ENCODE results near the gene SMG6. TPM values are rescaled to one million over a fixed set of nuclear protein-coding genes. Genes with fewer than 3 reads are reported as not detected.
"Not testable (repeated sequence)": the region's sequence is repeated elsewhere in the genome, so short reads cannot be mapped to it uniquely, and the experiment has no call there.

SMG6 gene
- total and polyA plus RNA-seq, 4 donors: 16.2 to 67.3 (median 31.4) TPM

- Histone ChIP-seq H3K27ac (ENCODE audit: low read depth in 1 of 2, low read length in 2 of 2) (no peak overlapping the region), H3K4me1 (ENCODE audit: control insufficient read depth in 1 of 2, insufficient read depth in 2 of 2, low read length in 2 of 2) (no peaks in the 10 kb centered on the region), H3K36me3 (ENCODE audit: control insufficient read depth in 1 of 2, insufficient read depth in 2 of 2, low read length in 1 of 2) (no peaks in the 10 kb centered on the region), H3K9me3 (ENCODE audit: control insufficient read depth, low read length) (no peaks in the 10 kb centered on the region), H3K27me3 (ENCODE audit: control insufficient read depth in 1 of 2, insufficient read depth in 2 of 2, low read length in 1 of 2) (no peaks in the 10 kb centered on the region), H3K4me3 (ENCODE audit: low read length in 2 of 2) (no peak overlapping the region)
- DNase-seq: no peak
- intact Hi-C loops (cut with DNase I): no loop called here
- WGBS, 2 donors: 92 to 97% methylated on average over 3 of the region's 3 CpGs
- no peak for ATAC-seq (ENCODE audit: low FRiP score)
Observed at GRCh38 chr17:2317796-2318195, 14.2 kb upstream of the SMG6 start.

- H3K4me1 ChIP-seq (ENCODE audit: control insufficient read depth in 1 of 2, insufficient read depth in 2 of 2, low read length in 2 of 2); H3K36me3 ChIP-seq (ENCODE audit: control insufficient read depth in 1 of 2, insufficient read depth in 2 of 2, low read length in 1 of 2); H3K9me3 ChIP-seq (ENCODE audit: control insufficient read depth, low read length); DNase-seq; intact Hi-C loops (cut with DNase I); H3K27ac ChIP-seq (ENCODE audit: low read depth in 1 of 2, low read length in 2 of 2); H3K4me3 ChIP-seq (ENCODE audit: low read length in 2 of 2); H3K27me3 ChIP-seq (ENCODE audit: control insufficient read depth in 1 of 2, insufficient read depth in 2 of 2, low read length in 1 of 2); ATAC-seq (ENCODE audit: low FRiP score): not testable (repeated sequence)
- WGBS, 2 donors: 86 to 90% methylated on average over 6 to 7 of the region's 7 CpGs
Observed at GRCh38 chr17:2316916-2317205, 13.3 kb upstream of the SMG6 start.

- Histone ChIP-seq H3K9me3 (ENCODE audit: control insufficient read depth, low read length) (no peaks in the 10 kb centered on the region), H3K4me1 (ENCODE audit: control insufficient read depth in 1 of 2, insufficient read depth in 2 of 2, low read length in 2 of 2) (no peaks in the 10 kb centered on the region), H3K4me3 (ENCODE audit: low read length in 2 of 2) (no peak overlapping the region), H3K27me3 (ENCODE audit: control insufficient read depth in 1 of 2, insufficient read depth in 2 of 2, low read length in 1 of 2) (no peaks in the 10 kb centered on the region), H3K27ac (ENCODE audit: low read depth in 1 of 2, low read length in 2 of 2) (peak overlapping the region in 1 of 2 donors; percentile 33), H3K36me3 (ENCODE audit: control insufficient read depth in 1 of 2, insufficient read depth in 2 of 2, low read length in 1 of 2) (no peaks in the 10 kb centered on the region)
- WGBS, 2 donors: 4 to 5% methylated on average over 5 of the region's 5 CpGs
- ATAC-seq (ENCODE audit: low FRiP score): peak; percentile 79
- intact Hi-C loops (cut with DNase I): no loop called here
- peak in 1 of 2 donors; percentile 69 for DNase-seq
Observed at GRCh38 chr17:2312736-2313135, 9.2 kb upstream of the SMG6 start.

- 9 to 10% methylated on average over 6 of the region's 6 CpGs for WGBS, 2 donors
- H3K27me3 ChIP-seq (ENCODE audit: control insufficient read depth in 1 of 2, insufficient read depth in 2 of 2, low read length in 1 of 2): no peaks in the 10 kb centered on the region
- H3K4me3 ChIP-seq (ENCODE audit: low read length in 2 of 2): no peak overlapping the region
- no peaks in the 10 kb centered on the region for H3K9me3 ChIP-seq (ENCODE audit: control insufficient read depth, low read length)
- ATAC-seq (ENCODE audit: low FRiP score) (no peak), DNase-seq (no peak)
- no peaks in the 10 kb centered on the region for H3K36me3 ChIP-seq (ENCODE audit: control insufficient read depth in 1 of 2, insufficient read depth in 2 of 2, low read length in 1 of 2)
- no peaks in the 10 kb centered on the region for H3K4me1 ChIP-seq (ENCODE audit: control insufficient read depth in 1 of 2, insufficient read depth in 2 of 2, low read length in 2 of 2)
- H3K27ac ChIP-seq (ENCODE audit: low read depth in 1 of 2, low read length in 2 of 2): peak overlapping the region in 1 of 2 donors; percentile 19
- intact Hi-C loops (cut with DNase I): no loop called here
Observed at GRCh38 chr17:2309338-2310154, 6.0 kb upstream of the SMG6 start.

- H3K27me3 ChIP-seq (ENCODE audit: control insufficient read depth in 1 of 2, insufficient read depth in 2 of 2, low read length in 1 of 2): no peaks in the 10 kb centered on the region
- ATAC-seq (ENCODE audit: low FRiP score) (no peak), DNase-seq (no peak)
- intact Hi-C loops (cut with DNase I): no loop called here
- H3K36me3 ChIP-seq (ENCODE audit: control insufficient read depth in 1 of 2, insufficient read depth in 2 of 2, low read length in 1 of 2): no peaks in the 10 kb centered on the region
- no peaks in the 10 kb centered on the region for H3K4me1 ChIP-seq (ENCODE audit: control insufficient read depth in 1 of 2, insufficient read depth in 2 of 2, low read length in 2 of 2)
- H3K9me3 ChIP-seq (ENCODE audit: control insufficient read depth, low read length): no peaks in the 10 kb centered on the region
- H3K27ac ChIP-seq (ENCODE audit: low read depth in 1 of 2, low read length in 2 of 2): no peak overlapping the region
- H3K4me3 ChIP-seq (ENCODE audit: low read length in 2 of 2): no peak overlapping the region
- WGBS, 2 donors: 94 to 95% methylated on average over 4 of the region's 4 CpGs
Observed at GRCh38 chr17:2304931-2305330, 1.3 kb upstream of the SMG6 start.

- no peak for ATAC-seq (ENCODE audit: low FRiP score)
- Histone ChIP-seq H3K9me3 (ENCODE audit: control insufficient read depth, low read length) (no peaks in the 10 kb centered on the region), H3K27ac (ENCODE audit: low read depth in 1 of 2, low read length in 2 of 2) (peak overlapping the region in 1 of 2 donors; percentile 76), H3K27me3 (ENCODE audit: control insufficient read depth in 1 of 2, insufficient read depth in 2 of 2, low read length in 1 of 2) (no peaks in the 10 kb centered on the region), H3K4me3 (ENCODE audit: low read length in 2 of 2) (peak overlapping the region; percentile 79), H3K36me3 (ENCODE audit: control insufficient read depth in 1 of 2, insufficient read depth in 2 of 2, low read length in 1 of 2) (no peaks in the 10 kb centered on the region), H3K4me1 (ENCODE audit: control insufficient read depth in 1 of 2, insufficient read depth in 2 of 2, low read length in 2 of 2) (no peaks in the 10 kb centered on the region)
- intact Hi-C loops (cut with DNase I): no loop called here
- DNase-seq: no peak
- WGBS, 2 donors: 1% methylated on average over 12 of the region's 12 CpGs
Observed at GRCh38 chr17:2302778-2303203, 794 bp downstream of the SMG6 start.

- intact Hi-C loops (cut with DNase I): no loop called here
- WGBS, 2 donors: 89 to 92% methylated on average over 22 of the region's 22 CpGs
Observed at GRCh38 chr17:2299756-2300155, 3.8 kb downstream of the SMG6 start.

GRCh38 chr17:2299136-2299535, 4.4 kb downstream of the SMG6 start:
- 92 to 96% methylated on average over 12 of the region's 12 CpGs for WGBS, 2 donors
- intact Hi-C loops (cut with DNase I): no loop called here
- Histone ChIP-seq H3K4me3 (ENCODE audit: low read length in 2 of 2) (no peak overlapping the region), H3K9me3 (ENCODE audit: control insufficient read depth, low read length) (no peaks in the 10 kb centered on the region), H3K27ac (ENCODE audit: low read depth in 1 of 2, low read length in 2 of 2) (no peak overlapping the region), H3K36me3 (ENCODE audit: control insufficient read depth in 1 of 2, insufficient read depth in 2 of 2, low read length in 1 of 2) (no peaks in the 10 kb centered on the region), H3K4me1 (ENCODE audit: control insufficient read depth in 1 of 2, insufficient read depth in 2 of 2, low read length in 2 of 2) (no peaks in the 10 kb centered on the region), H3K27me3 (ENCODE audit: control insufficient read depth in 1 of 2, insufficient read depth in 2 of 2, low read length in 1 of 2) (no peaks in the 10 kb centered on the region)
- ATAC-seq (ENCODE audit: low FRiP score): no peak
- no peak for DNase-seq

More at GRCh38 chr17:2299756-2300155, 3.8 kb downstream of the SMG6 start:
- ATAC-seq (ENCODE audit: low FRiP score) (no peak), DNase-seq (no peak)
- H3K4me1 ChIP-seq (ENCODE audit: control insufficient read depth in 1 of 2, insufficient read depth in 2 of 2, low read length in 2 of 2): no peaks in the 10 kb centered on the region
- no peak overlapping the region for H3K27ac ChIP-seq (ENCODE audit: low read depth in 1 of 2, low read length in 2 of 2)
- no peaks in the 10 kb centered on the region for H3K36me3 ChIP-seq (ENCODE audit: control insufficient read depth in 1 of 2, insufficient read depth in 2 of 2, low read length in 1 of 2)
- H3K4me3 ChIP-seq (ENCODE audit: low read length in 2 of 2): no peak overlapping the region
- H3K9me3 ChIP-seq (ENCODE audit: control insufficient read depth, low read length): no peaks in the 10 kb centered on the region
- no peaks in the 10 kb centered on the region for H3K27me3 ChIP-seq (ENCODE audit: control insufficient read depth in 1 of 2, insufficient read depth in 2 of 2, low read length in 1 of 2)

- 85 to 88% methylated on average over 5 of the region's 5 CpGs for WGBS, 2 donors
- Histone ChIP-seq H3K27ac (ENCODE audit: low read depth in 1 of 2, low read length in 2 of 2) (no peak overlapping the region), H3K27me3 (ENCODE audit: control insufficient read depth in 1 of 2, insufficient read depth in 2 of 2, low read length in 1 of 2) (no peaks in the 10 kb centered on the region)
Observed at GRCh38 chr17:2297023-2297422, 6.6 kb downstream of the SMG6 start.

More at GRCh38 chr17:2297023-2297422, 6.6 kb downstream of the SMG6 start:
- Histone ChIP-seq H3K4me1 (ENCODE audit: control insufficient read depth in 1 of 2, insufficient read depth in 2 of 2, low read length in 2 of 2) (no peaks in the 10 kb centered on the region), H3K36me3 (ENCODE audit: control insufficient read depth in 1 of 2, insufficient read depth in 2 of 2, low read length in 1 of 2) (peaks cover 4% of the 10 kb centered on the region in 2 donors), H3K4me3 (ENCODE audit: low read length in 2 of 2) (no peak overlapping the region), H3K9me3 (ENCODE audit: control insufficient read depth, low read length) (no peaks in the 10 kb centered on the region)
- ATAC-seq (ENCODE audit: low FRiP score) (no peak), DNase-seq (no peak)
- intact Hi-C loops (cut with DNase I): no loop called here

Data from aorta (tissue), 5 donors.